HUES48 (cell line): ENCODE measurements around the gene DCDC2C.

Experiments
- H3K27ac ChIP-seq: one replicate; pipeline ENCODE4 v1.7.0; 2013; ENCODE audit warnings: low read depth, low read length, inconsistent platforms
- H3K27me3 ChIP-seq: 2 replicates; pipeline ENCODE4 v1.6.1; 2013; ENCODE audit warnings: mild to moderate bottlenecking, low read length; ENCODE audit not compliant: control insufficient read depth, insufficient read depth
- H3K36me3 ChIP-seq: 2 replicates; pipeline ENCODE4 v1.6.1; 2013; ENCODE audit warnings: low read length; ENCODE audit not compliant: control insufficient read depth, insufficient read depth
- H3K4me1 ChIP-seq: 2 replicates; pipeline ENCODE4 v1.6.1; 2013; ENCODE audit warnings: mild to moderate bottlenecking, low read length; ENCODE audit not compliant: control insufficient read depth, insufficient read depth
- H3K4me3 ChIP-seq: 2 replicates; pipeline ENCODE4 v1.5.1; 2013; ENCODE audit warnings: mild to moderate bottlenecking, low read depth, low read length
- H3K9ac ChIP-seq: 2 replicates; pipeline ENCODE4 v1.6.1; 2013; ENCODE audit warnings: mild to moderate bottlenecking, low read depth, low read length, moderate library complexity
- H3K9me3 ChIP-seq: 2 replicates; pipeline ENCODE4 v1.6.1; 2013; ENCODE audit warnings: low read length; ENCODE audit not compliant: control insufficient read depth, insufficient read depth

Gene DCDC2C

GRCh38 chr2:3870222-3870621, 166.8 kb downstream of the DCDC2C start:
- Histone ChIP-seq H3K4me3 (no peak overlapping the region), H3K27me3 (no peaks in the 10 kb centered on the region), H3K9me3 (no peaks in the 10 kb centered on the region), H3K9ac (no peak overlapping the region), H3K4me1 (no peaks in the 10 kb centered on the region), H3K36me3 (no peaks in the 10 kb centered on the region), H3K27ac (no peak overlapping the region)

GRCh38 chr2:3871002-3871401, 167.6 kb downstream of the DCDC2C start:
- Histone ChIP-seq H3K36me3 (no peaks in the 10 kb centered on the region), H3K9me3 (no peaks in the 10 kb centered on the region), H3K27me3 (no peaks in the 10 kb centered on the region), H3K4me3 (no peak overlapping the region), H3K9ac (no peak overlapping the region), H3K27ac (no peak overlapping the region), H3K4me1 (no peaks in the 10 kb centered on the region)

GRCh38 chr2:3872451-3872850, 169.1 kb downstream of the DCDC2C start:
- Histone ChIP-seq H3K9ac (no peak overlapping the region), H3K9me3 (no peaks in the 10 kb centered on the region), H3K36me3 (no peaks in the 10 kb centered on the region), H3K27me3 (no peaks in the 10 kb centered on the region), H3K4me3 (no peak overlapping the region), H3K4me1 (no peaks in the 10 kb centered on the region), H3K27ac (no peak overlapping the region)

- no peaks in the 10 kb centered on the region for H3K9me3 ChIP-seq
- H3K27me3 ChIP-seq, result no peaks in the 10 kb centered on the region
- no peak overlapping the region for H3K4me3 ChIP-seq
- no peaks in the 10 kb centered on the region for H3K4me1 ChIP-seq
- no peaks in the 10 kb centered on the region for H3K36me3 ChIP-seq
- H3K9ac ChIP-seq, result no peak overlapping the region
- no peak overlapping the region for H3K27ac ChIP-seq
Measured at GRCh38 chr2:3873899-3874298, 170.5 kb downstream of the DCDC2C start.

GRCh38 chr2:3876221-3876620, 172.8 kb downstream of the DCDC2C start:
- no peak overlapping the region for H3K9ac ChIP-seq
- no peaks in the 10 kb centered on the region for H3K36me3 ChIP-seq
- H3K27ac ChIP-seq, result no peak overlapping the region
- H3K9me3 ChIP-seq, result no peaks in the 10 kb centered on the region
- H3K27me3 ChIP-seq, result no peaks in the 10 kb centered on the region
- no peak overlapping the region for H3K4me3 ChIP-seq
- H3K4me1 ChIP-seq, result no peaks in the 10 kb centered on the region

- H3K36me3 ChIP-seq, result no peaks in the 10 kb centered on the region
- no peak overlapping the region for H3K27ac ChIP-seq
- no peaks in the 10 kb centered on the region for H3K9me3 ChIP-seq
- no peaks in the 10 kb centered on the region for H3K4me1 ChIP-seq
- H3K27me3 ChIP-seq, result no peaks in the 10 kb centered on the region
- H3K4me3 ChIP-seq, result no peak overlapping the region
- H3K9ac ChIP-seq, result no peak overlapping the region
Measured at GRCh38 chr2:3876685-3877084, 173.3 kb downstream of the DCDC2C start.

- Histone ChIP-seq H3K9me3 (peaks cover 15% of the 10 kb centered on the region; the same call in 1 of the 2 replicates), H3K9ac (no peak overlapping the region), H3K27ac (no peak overlapping the region), H3K4me3 (no peak overlapping the region), H3K4me1 (no peaks in the 10 kb centered on the region), H3K36me3 (no peaks in the 10 kb centered on the region), H3K27me3 (no peaks in the 10 kb centered on the region)
Measured at GRCh38 chr2:3885629-3886628, 182.6 kb downstream of the DCDC2C start.

- no peaks in the 10 kb centered on the region for H3K9me3 ChIP-seq
Measured at GRCh38 chr2:3895021-3895420, 191.6 kb downstream of the DCDC2C start.

More at GRCh38 chr2:3895021-3895420, 191.6 kb downstream of the DCDC2C start:
- no peak overlapping the region for H3K27ac ChIP-seq
- no peak overlapping the region for H3K9ac ChIP-seq
- no peaks in the 10 kb centered on the region for H3K27me3 ChIP-seq
- H3K4me1 ChIP-seq, result no peaks in the 10 kb centered on the region
- no peak overlapping the region for H3K4me3 ChIP-seq
- H3K36me3 ChIP-seq, result no peaks in the 10 kb centered on the region
